IPS-20b (cell line): ENCODE measurements around the gene CFAP99.

Experiments used
- H3K27ac ChIP-seq: one replicate; pipeline ENCODE4 v1.5.1; 2013; ENCODE audit warnings: low read length
- H3K27me3 ChIP-seq: 2 replicates; pipeline ENCODE4 v1.6.1; 2013; ENCODE audit warnings: mild to moderate bottlenecking, low read length, inconsistent platforms; ENCODE audit not compliant: insufficient read depth
- H3K36me3 ChIP-seq: 2 replicates; pipeline ENCODE4 v1.6.1; 2013; ENCODE audit warnings: low read depth, mild to moderate bottlenecking, inconsistent platforms, low read length, moderate library complexity; ENCODE audit not compliant: insufficient read depth
- H3K4me1 ChIP-seq: 2 replicates; pipeline ENCODE4 v1.6.1; 2013; ENCODE audit warnings: mild to moderate bottlenecking, control low read depth, inconsistent platforms, low read length, moderate library complexity; ENCODE audit not compliant: insufficient read depth
- H3K4me3 ChIP-seq: 2 replicates; pipeline ENCODE4 v1.5.1; 2013; ENCODE audit warnings: mild to moderate bottlenecking, low read length, inconsistent platforms
- H3K9ac ChIP-seq: 2 replicates; pipeline ENCODE4 v1.6.1; 2013; ENCODE audit warnings: low read depth, mild to moderate bottlenecking, inconsistent platforms, low read length, moderate library complexity
- H3K9me3 ChIP-seq: 2 replicates; pipeline ENCODE4 v1.6.1; 2013; ENCODE audit warnings: mild to moderate bottlenecking, low read depth, low read length, inconsistent platforms; ENCODE audit not compliant: insufficient read depth

CFAP99 gene

DNA sequence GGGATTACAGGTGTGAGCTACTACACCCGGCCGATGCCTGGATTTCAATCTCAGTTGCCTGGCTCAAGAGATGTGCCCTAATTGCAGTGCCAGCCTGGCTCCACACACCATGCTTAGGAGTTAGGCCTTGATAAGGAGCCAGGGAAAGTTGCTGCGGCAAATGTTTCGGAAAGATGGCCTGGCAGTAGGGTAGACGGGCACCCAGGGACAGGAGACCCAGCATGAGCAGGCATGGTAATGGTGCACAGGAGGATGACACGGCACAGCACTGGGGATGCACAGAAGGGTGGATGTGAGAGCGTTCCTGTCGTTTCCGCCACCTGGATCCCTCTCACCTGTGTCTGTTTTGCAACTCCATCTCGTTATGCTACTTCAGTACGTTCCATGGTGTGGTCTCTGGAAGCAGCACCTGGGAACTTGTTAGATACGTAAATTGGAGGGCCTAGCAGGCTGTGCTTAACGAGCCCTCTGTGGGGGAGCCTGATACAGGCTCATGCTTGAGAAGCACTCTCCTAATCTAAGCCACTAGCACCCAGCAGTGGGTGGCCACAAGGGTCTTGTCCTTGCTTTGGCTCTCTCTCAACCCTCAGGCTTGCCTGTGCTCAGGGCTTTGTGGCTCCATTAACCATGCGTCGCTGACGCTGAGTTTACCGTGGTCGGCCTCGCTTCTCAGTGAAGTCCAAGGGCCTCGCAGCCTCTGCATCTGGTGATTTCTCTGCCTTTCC is 70.5 kb downstream of the CFAP99 start:
- H3K9ac ChIP-seq: no peak overlapping the region
- H3K9me3 ChIP-seq: no peaks in the 10 kb centered on the region
- H3K4me3 ChIP-seq: no peak overlapping the region
- H3K27ac ChIP-seq: no peak overlapping the region
- H3K36me3 ChIP-seq: peaks cover 47% of the 10 kb centered on the region
- no peaks in the 10 kb centered on the region for H3K4me1 ChIP-seq
- no peaks in the 10 kb centered on the region for H3K27me3 ChIP-seq

DNA sequence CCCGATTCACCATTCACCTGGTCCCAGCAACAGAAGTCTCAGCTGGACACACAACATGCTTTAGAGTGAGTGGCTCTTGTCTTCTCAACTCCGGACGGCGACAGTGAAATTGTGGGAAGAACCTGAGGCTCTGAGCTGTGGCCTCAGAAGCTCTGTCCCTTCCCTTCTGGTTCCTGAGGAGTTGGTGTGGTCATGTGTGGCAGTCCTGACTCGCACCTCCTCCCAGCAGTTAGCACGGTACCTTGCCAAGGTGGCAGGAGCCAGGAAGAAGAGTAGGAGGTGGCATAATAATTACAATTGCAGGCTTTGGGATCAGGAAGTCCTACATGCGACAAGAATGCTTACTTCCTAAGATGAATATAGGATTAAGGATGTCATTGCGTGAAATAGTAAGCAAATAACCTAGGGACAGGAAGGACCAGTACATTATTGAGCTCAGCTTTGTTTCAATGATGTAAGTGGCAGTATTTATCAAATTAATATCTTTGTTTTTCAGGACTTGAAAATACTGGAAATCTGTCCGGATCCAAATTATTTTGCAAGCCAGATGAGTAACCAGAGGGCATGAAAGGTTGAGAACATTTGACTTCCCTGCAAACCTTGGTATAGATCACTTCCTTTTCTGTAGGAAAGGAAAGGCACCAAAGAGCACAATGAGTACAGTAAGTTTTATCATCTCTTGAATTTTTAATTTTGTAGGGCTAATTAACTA is 71.2 kb downstream of the CFAP99 start:
- Histone ChIP-seq H3K4me1 (no peaks in the 10 kb centered on the region), H3K9ac (no peak overlapping the region), H3K4me3 (no peak overlapping the region), H3K36me3 (peaks cover 51% of the 10 kb centered on the region), H3K9me3 (no peaks in the 10 kb centered on the region), H3K27me3 (no peaks in the 10 kb centered on the region), H3K27ac (no peak overlapping the region)

DNA sequence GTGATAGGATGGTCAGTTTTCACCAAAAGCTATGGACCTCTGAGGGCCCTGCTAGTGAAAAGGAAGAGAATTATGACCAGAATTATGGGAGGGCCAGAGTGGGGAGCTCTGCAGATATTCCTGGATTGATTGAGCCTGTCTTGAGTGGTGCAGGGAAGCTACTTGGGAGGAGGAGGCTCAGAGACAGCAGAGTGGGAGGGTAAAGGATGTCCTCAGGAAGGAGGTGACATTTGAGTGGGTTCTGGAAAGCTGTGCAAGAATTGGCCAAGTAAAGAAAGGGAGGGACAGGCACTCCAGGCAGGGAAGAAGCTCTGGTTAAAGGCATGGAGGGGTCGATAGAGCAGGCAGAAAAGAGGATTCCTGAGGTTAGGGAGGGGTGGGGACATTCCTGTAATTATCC is 74.2 kb downstream of the CFAP99 start:
- no peak overlapping the region for H3K9ac ChIP-seq
- H3K27ac ChIP-seq: no peak overlapping the region
- no peak overlapping the region for H3K4me3 ChIP-seq
- H3K4me1 ChIP-seq: no peaks in the 10 kb centered on the region
- no peaks in the 10 kb centered on the region for H3K27me3 ChIP-seq
- H3K36me3 ChIP-seq: peaks cover 80% of the 10 kb centered on the region
- no peaks in the 10 kb centered on the region for H3K9me3 ChIP-seq

DNA sequence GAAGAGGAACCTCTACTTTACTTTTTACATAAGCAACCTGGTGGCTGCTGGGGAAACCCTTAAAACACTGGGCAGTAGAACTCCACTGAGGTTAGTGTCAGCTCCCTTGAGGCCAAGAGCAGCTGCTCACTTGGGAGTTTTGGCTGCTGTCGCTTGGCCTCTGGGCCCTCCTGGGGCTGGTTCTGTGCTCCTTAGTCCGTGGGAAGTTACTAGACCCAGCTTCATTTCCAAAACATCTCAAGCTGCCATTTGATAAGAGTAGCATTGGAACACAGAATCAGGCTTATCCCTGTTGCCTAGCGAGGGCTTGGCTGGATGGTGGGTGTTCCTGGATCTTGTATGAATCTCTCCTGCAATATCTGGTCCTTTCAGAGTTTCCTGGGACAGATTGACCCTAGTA is 76.2 kb downstream of the CFAP99 start:
- no peak overlapping the region for H3K9ac ChIP-seq
- no peaks in the 10 kb centered on the region for H3K27me3 ChIP-seq
- H3K27ac ChIP-seq: no peak overlapping the region
- no peaks in the 10 kb centered on the region for H3K9me3 ChIP-seq
- peaks cover 93% of the 10 kb centered on the region for H3K36me3 ChIP-seq
- H3K4me3 ChIP-seq: no peak overlapping the region
- H3K4me1 ChIP-seq: no peaks in the 10 kb centered on the region

DNA sequence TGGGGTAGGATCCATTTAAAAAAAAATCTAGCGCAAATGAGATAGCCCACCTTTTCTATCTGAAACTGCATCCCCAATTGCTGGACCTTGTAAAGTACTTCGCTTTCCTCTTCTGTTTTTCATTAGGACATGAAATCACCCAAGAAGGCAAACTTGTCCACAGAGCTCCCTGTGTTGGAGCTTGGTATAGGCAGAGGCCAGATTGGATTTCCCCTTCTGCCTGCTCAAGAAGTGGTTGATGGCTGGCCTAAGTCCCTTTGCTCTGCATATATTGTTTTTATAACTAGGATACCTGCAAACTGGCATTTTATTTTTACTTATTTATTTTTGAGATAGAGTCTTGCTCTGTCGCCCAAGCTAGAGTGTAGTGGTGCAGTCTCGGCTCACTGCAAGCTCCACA is 78.6 kb downstream of the CFAP99 start:
- H3K9me3 ChIP-seq: no peaks in the 10 kb centered on the region
- H3K36me3 ChIP-seq: peaks cover 93% of the 10 kb centered on the region
- H3K27ac ChIP-seq: no peak overlapping the region
- H3K4me1 ChIP-seq: no peaks in the 10 kb centered on the region
- no peak overlapping the region for H3K9ac ChIP-seq
- H3K27me3 ChIP-seq: no peaks in the 10 kb centered on the region
- H3K4me3 ChIP-seq: no peak overlapping the region

DNA sequence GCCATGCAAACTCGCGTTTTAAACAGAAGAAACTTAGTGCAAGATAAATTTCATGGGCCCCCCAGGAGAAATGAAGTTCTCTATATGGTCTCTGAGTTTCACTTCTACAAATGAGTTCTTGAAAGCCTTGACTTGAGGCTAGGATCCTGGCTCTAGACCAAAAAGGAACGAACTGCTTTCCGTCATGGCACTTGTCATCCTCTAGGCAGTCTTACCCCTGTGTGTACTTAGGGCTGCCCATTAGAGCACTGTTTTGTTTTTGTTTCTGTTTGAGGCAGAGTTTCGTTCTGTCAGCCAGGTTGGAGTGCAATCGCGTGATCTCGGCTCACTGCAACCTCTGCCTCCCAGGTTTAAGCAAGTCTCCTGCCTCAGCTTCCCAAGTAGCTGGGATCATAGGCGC is 79.2 kb downstream of the CFAP99 start:
- Histone ChIP-seq H3K4me1 (no peaks in the 10 kb centered on the region), H3K9ac (no peak overlapping the region), H3K4me3 (no peak overlapping the region), H3K9me3 (no peaks in the 10 kb centered on the region), H3K27ac (no peak overlapping the region), H3K27me3 (no peaks in the 10 kb centered on the region), H3K36me3 (peaks cover 90% of the 10 kb centered on the region)

DNA sequence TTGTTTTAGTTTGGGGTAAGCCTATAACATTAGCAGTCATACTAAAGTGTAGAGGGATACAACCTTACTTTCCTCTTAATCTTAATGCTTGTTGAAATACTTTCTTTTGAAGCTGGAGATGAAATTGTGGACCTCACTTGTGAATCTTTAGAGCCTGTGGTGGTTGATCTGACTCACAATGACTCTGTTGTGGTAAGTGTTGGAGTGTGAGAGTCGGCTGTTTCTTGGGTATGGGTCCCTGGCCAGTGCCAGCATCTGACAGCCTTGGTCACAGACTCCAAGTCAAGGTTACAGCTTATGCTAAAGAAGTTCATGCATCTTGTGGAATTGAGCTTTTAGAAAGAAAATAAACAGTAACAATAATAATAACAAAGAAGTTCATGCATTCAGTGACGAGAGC is 81.8 kb downstream of the CFAP99 start:
- H3K9me3 ChIP-seq: no peaks in the 10 kb centered on the region
- H3K9ac ChIP-seq: no peak overlapping the region
- no peaks in the 10 kb centered on the region for H3K27me3 ChIP-seq
- H3K27ac ChIP-seq: no peak overlapping the region
- H3K4me1 ChIP-seq: no peaks in the 10 kb centered on the region
- no peak overlapping the region for H3K4me3 ChIP-seq
- H3K36me3 ChIP-seq: peaks cover 85% of the 10 kb centered on the region

DNA sequence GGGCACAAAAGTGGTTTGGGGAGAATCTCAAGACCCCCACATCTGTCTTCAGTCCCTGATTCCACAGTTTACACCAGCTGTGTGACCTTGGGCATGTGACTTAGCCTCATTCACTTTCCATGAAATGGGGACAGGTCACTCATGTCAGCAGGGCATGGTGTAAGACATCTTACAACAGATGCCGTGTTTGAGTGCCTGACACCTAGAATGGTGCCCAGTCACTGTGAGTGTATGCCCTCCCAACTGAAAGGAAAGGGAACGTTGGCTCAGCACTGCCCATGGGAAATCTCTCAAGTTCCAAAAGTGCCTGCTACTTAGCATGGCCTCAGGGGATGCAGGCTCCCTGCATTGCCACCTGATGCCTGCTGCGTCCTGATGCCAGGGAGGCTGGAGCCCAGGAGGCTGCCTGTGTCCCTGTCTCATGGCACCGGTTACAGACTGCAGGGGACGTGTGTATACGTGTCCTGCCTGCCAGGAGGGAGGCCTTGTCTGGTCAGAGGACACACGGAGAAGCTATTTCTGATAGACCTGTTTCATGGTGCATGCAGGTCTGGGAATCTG is 82.4 kb downstream of the CFAP99 start:
- Histone ChIP-seq H3K27me3 (no peaks in the 10 kb centered on the region), H3K4me1 (no peaks in the 10 kb centered on the region), H3K36me3 (peaks cover 86% of the 10 kb centered on the region), H3K4me3 (no peak overlapping the region), H3K9ac (no peak overlapping the region), H3K9me3 (no peaks in the 10 kb centered on the region), H3K27ac (no peak overlapping the region)

DNA sequence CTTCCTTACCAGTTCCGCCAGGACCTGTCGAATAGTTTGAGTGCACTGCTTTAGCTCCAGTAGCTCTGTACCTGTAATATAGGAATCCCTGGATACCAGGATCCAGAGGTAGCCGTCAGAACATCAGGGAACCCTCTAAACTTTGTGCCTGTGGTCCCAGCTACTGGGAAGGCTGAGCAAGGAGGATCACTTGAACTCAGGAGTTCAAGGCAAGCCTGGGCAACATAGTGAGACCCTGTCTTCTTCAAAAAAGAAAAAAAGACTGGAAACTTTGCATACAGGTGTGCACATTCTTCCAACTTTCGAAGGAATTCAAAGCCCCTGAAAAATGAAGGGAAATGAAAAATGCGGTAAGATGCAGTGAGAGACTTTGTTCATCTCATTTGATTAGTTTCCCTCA is 85.1 kb downstream of the CFAP99 start:
- H3K27ac ChIP-seq: no peak overlapping the region
- H3K9ac ChIP-seq: no peak overlapping the region
- no peak overlapping the region for H3K4me3 ChIP-seq
- no peaks in the 10 kb centered on the region for H3K4me1 ChIP-seq
- no peaks in the 10 kb centered on the region for H3K9me3 ChIP-seq
- no peaks in the 10 kb centered on the region for H3K27me3 ChIP-seq
- H3K36me3 ChIP-seq: peaks cover 83% of the 10 kb centered on the region

DNA sequence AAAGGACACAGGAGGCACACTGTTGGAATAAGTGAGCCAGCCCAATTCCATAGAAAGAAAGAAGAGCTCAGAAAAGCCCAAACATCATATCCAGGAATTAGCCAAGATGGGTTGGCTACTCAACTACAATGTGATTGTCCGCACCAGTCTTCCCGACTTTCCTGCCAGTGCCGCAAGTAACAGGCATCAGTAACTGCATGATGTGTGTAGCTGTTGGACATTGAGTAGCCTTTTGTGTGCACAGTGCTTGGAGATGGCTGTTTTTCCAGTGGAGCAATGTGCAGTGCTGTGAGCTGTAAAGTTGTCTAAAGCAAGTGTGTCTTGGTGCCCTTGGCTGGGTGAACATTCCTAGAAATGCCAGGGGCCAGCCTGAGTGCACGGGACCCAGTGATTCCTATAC is 88.5 kb downstream of the CFAP99 start:
- no peak overlapping the region for H3K4me3 ChIP-seq
- H3K27me3 ChIP-seq: no peaks in the 10 kb centered on the region
- H3K4me1 ChIP-seq: no peaks in the 10 kb centered on the region
- no peaks in the 10 kb centered on the region for H3K9me3 ChIP-seq
- peaks cover 79% of the 10 kb centered on the region for H3K36me3 ChIP-seq
- no peak overlapping the region for H3K9ac ChIP-seq
- no peak overlapping the region for H3K27ac ChIP-seq

DNA sequence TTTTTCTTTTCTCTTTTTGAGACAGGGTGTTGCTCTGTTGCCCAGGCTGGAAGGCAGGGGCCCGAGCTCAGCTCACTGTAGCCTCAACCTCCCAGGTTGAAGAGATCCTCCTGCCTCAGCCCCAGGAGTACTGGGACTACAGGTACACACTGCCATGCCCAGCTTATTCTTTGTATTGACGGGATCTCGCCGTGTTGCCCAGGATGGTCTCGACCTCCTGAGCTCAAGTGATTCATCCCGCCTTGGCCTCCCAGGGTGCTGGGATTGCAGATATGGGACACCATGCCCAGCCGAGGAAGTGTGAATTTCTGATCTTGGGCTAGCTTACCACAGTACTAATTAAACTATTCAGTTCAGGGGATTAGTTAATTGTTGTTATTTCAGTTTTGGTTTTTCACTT is 89.1 kb downstream of the CFAP99 start:
- Histone ChIP-seq H3K4me1 (no peaks in the 10 kb centered on the region), H3K27me3 (no peaks in the 10 kb centered on the region), H3K36me3 (peaks cover 82% of the 10 kb centered on the region), H3K4me3 (no peak overlapping the region), H3K9ac (no peak overlapping the region), H3K27ac (no peak overlapping the region), H3K9me3 (no peaks in the 10 kb centered on the region)
